Peyer's patch (tissue), 4 donors: ENCODE results near the gene CHST11.

Experiments used
- CTCF ChIP-seq, 6 experiments: fragments of 450-650 bp in 4 of 6; fragments of 200-600 bp in 2 of 6; sonication (generic) in 1 of 6; IDR thresholded peaks; one replicate each; pipeline ENCODE4 v1.5.1; 2017 to 2019; ENCODE audit warnings: antibody characterized with exemption in 6 of 6, mild to moderate bottlenecking in 3 of 6, moderate library complexity in 1 of 6
- POLR2A ChIP-seq, 2 donors: fragments of 450-650 bp; IDR thresholded peaks; one replicate each; pipeline ENCODE4 v1.5.1; 2017; ENCODE audit warnings: antibody characterized with exemption in 2 of 2, mild to moderate bottlenecking in 2 of 2, moderate library complexity in 2 of 2

GRCh38 chr12:104423273-104423672 is 33.5 kb upstream of the CHST11 start:
- TF ChIP-seq CTCF (IDR thresholded peaks at IDR 0.05): no peak
- no peak for TF ChIP-seq POLR2A (IDR thresholded peaks at IDR 0.05)
